ENCODE results near the gene PRR29.
"Not testable (repeated sequence)": the region's sequence is repeated elsewhere in the genome, so short reads cannot be mapped to it uniquely, and the experiment has no call there.

- TF ChIP-seq CTCF, POLR2A (IDR thresholded peaks at IDR 0.05): not testable (repeated sequence)
Measured at GRCh38 chr17:64007089-64007837, 9.1 kb downstream of the PRR29 start.

Measured in adrenal gland (tissue), 5 donors.